ENCODE measurements around the gene HMGCLL1.

DNA sequence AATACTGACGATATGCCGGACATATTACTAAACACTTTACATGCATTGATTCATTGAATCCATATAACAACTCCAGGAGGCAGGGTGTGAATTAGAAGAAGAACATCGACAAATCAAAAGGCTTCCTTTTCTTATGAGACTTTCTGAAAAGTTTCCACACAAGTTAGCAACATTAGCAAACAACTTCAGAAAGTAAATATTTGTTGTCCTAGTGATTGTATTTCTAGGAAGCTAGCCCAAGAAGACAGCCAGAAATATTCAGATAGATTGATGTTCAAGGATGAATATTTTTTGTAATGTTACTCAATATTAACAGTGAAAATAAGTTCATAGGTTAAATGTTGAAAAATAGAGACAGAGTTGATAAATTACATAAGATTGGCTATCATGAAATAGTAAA, 131.1 kb downstream of the HMGCLL1 start:
- TF ChIP-seq, protein P1, sequence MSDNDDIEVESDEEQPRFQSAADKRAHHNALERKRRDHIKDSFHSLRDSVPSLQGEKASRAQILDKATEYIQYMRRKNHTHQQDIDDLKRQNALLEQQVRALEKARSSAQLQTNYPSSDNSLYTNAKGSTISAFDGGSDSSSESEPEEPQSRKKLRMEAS (IDR thresholded peaks at IDR 0.05) = no peak
- TF ChIP-seq, protein P2, sequence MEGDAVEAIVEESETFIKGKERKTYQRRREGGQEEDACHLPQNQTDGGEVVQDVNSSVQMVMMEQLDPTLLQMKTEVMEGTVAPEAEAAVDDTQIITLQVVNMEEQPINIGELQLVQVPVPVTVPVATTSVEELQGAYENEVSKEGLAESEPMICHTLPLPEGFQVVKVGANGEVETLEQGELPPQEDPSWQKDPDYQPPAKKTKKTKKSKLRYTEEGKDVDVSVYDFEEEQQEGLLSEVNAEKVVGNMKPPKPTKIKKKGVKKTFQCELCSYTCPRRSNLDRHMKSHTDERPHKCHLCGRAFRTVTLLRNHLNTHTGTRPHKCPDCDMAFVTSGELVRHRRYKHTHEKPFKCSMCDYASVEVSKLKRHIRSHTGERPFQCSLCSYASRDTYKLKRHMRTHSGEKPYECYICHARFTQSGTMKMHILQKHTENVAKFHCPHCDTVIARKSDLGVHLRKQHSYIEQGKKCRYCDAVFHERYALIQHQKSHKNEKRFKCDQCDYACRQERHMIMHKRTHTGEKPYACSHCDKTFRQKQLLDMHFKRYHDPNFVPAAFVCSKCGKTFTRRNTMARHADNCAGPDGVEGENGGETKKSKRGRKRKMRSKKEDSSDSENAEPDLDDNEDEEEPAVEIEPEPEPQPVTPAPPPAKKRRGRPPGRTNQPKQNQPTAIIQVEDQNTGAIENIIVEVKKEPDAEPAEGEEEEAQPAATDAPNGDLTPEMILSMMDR (IDR thresholded peaks at IDR 0.05; ENCODE audit: low read depth, low read length, missing input control) = no peak
- no peak for TF ChIP-seq RAD21 (IDR thresholded peaks at IDR 0.05)
- TF ChIP-seq, protein P3, sequence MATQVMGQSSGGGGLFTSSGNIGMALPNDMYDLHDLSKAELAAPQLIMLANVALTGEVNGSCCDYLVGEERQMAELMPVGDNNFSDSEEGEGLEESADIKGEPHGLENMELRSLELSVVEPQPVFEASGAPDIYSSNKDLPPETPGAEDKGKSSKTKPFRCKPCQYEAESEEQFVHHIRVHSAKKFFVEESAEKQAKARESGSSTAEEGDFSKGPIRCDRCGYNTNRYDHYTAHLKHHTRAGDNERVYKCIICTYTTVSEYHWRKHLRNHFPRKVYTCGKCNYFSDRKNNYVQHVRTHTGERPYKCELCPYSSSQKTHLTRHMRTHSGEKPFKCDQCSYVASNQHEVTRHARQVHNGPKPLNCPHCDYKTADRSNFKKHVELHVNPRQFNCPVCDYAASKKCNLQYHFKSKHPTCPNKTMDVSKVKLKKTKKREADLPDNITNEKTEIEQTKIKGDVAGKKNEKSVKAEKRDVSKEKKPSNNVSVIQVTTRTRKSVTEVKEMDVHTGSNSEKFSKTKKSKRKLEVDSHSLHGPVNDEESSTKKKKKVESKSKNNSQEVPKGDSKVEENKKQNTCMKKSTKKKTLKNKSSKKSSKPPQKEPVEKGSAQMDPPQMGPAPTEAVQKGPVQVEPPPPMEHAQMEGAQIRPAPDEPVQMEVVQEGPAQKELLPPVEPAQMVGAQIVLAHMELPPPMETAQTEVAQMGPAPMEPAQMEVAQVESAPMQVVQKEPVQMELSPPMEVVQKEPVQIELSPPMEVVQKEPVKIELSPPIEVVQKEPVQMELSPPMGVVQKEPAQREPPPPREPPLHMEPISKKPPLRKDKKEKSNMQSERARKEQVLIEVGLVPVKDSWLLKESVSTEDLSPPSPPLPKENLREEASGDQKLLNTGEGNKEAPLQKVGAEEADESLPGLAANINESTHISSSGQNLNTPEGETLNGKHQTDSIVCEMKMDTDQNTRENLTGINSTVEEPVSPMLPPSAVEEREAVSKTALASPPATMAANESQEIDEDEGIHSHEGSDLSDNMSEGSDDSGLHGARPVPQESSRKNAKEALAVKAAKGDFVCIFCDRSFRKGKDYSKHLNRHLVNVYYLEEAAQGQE (IDR thresholded peaks at IDR 0.05) = no peak
- no peak for TF ChIP-seq TAF1 (conservative IDR thresholded peaks at IDR 0.05)
- no peak for TF ChIP-seq HNF4A (conservative IDR thresholded peaks at IDR 0.05)
- TF ChIP-seq, protein P4, sequence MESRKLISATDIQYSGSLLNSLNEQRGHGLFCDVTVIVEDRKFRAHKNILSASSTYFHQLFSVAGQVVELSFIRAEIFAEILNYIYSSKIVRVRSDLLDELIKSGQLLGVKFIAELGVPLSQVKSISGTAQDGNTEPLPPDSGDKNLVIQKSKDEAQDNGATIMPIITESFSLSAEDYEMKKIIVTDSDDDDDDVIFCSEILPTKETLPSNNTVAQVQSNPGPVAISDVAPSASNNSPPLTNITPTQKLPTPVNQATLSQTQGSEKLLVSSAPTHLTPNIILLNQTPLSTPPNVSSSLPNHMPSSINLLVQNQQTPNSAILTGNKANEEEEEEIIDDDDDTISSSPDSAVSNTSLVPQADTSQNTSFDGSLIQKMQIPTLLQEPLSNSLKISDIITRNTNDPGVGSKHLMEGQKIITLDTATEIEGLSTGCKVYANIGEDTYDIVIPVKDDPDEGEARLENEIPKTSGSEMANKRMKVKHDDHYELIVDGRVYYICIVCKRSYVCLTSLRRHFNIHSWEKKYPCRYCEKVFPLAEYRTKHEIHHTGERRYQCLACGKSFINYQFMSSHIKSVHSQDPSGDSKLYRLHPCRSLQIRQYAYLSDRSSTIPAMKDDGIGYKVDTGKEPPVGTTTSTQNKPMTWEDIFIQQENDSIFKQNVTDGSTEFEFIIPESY (IDR thresholded peaks at IDR 0.05) = no peak
- no peak for TF ChIP-seq GABPA (IDR thresholded peaks at IDR 0.05 in 1 of 2, conservative IDR thresholded peaks at IDR 0.05 in 1 of 2)
- TF ChIP-seq JUND (IDR thresholded peaks at IDR 0.05) = no peak
